K562 (cell line): ENCODE results near the gene PTPRE. TPM values are rescaled to one million over a fixed set of nuclear protein-coding genes. Genes with fewer than 3 reads are reported as not detected.

Experiments used
- ATAC-seq: fragments of 200-7000 bp; cut with Tn5 transposase; 3 replicates; pipeline ENCODE4 v1.9.1; 2020; ENCODE audit warnings: moderate library complexity
- BruUV-seq: library from RNA; stranded (reverse); fragments of 400-500 nt; replicated peaks from 2 replicates; lab custom pipeline; 2021; lab: Mats Ljungman, UMichigan
- CTCF ChIA-PET: fragments of 300-600 bp; formaldehyde crosslinking; extraction: SDS; loops from one replicate; lab custom pipeline; 2021; ENCODE audit warnings: low intra/inter-chr PET ratio; lab: Yijun Ruan, JAX
- POLR2A ChIA-PET: fragments of 300-600, 350-650 bp; sonication (Branson Sonifier 250); formaldehyde crosslinking; extraction: SDS; loops from one replicate; lab custom pipeline; 2021; ENCODE audit warnings: antibody characterized with exemption, inconsistent platforms; lab: Yijun Ruan, JAX
- DNase-seq, 4 experiments: peaks; one replicate each; pipeline versions ENCODE4 v3.0.0 to v3.0.0-alpha.2; 2011 to 2018; ENCODE audit warnings: low spot score in 3 of 4, mixed read lengths in 3 of 4; ENCODE audit errors: extremely low read depth in 1 of 4
- FAIRE-seq: peaks from 2 replicates; lab custom pipeline; 2011; peaks lifted over from hg19 to GRCh38; lab: Jason Lieb, UNC
- H2AFZ ChIP-seq: 2 replicates; pipeline ENCODE4 v1.6.0; 2011; ENCODE audit warnings: low read depth, low read length, control low read depth, inconsistent platforms
- H3K27ac ChIP-seq: fragments of 200-600 bp; 3 replicates; pipeline ENCODE4 v1.8.0; 2011; ENCODE audit warnings: low read depth, mild to moderate bottlenecking, control low read depth, inconsistent platforms, low read length, moderate library complexity, mixed read lengths; ENCODE audit errors: extremely low read depth
- H3K27me3 ChIP-seq, 2 experiments: fragments of 300-600 bp in 1 of 2; 2 replicates in 1 of 2; 3 replicates in 1 of 2; pipeline versions ENCODE4 v1.6.0 to v1.8.0; 2011; ENCODE audit warnings: inconsistent platforms in 2 of 2, low read length in 2 of 2, mild to moderate bottlenecking in 1 of 2, mixed read lengths in 1 of 2, moderate library complexity in 1 of 2; ENCODE audit not compliant: control insufficient read depth in 2 of 2, insufficient read depth in 2 of 2
- H3K36me3 ChIP-seq: fragments of 300-600 bp; 3 replicates; pipeline ENCODE4 v1.8.0; 2011; ENCODE audit warnings: mild to moderate bottlenecking, low read length, inconsistent platforms; ENCODE audit not compliant: control insufficient read depth, insufficient read depth
- H3K4me1 ChIP-seq, 2 experiments: fragments of 200-600 bp in 1 of 2; replicated peaks in 1 of 2; 2 replicates in 1 of 2; 3 replicates in 1 of 2; pipeline versions ENCODE4 v1.5.1 to v1.8.0; 2011; ENCODE audit warnings: inconsistent platforms in 2 of 2, low read length in 2 of 2, mild to moderate bottlenecking in 1 of 2, mixed read lengths in 1 of 2, moderate library complexity in 1 of 2; ENCODE audit not compliant: control insufficient read depth in 2 of 2, insufficient read depth in 2 of 2
- H3K4me2 ChIP-seq: 2 replicates; pipeline ENCODE4 v1.6.1; 2011; ENCODE audit warnings: low read length, control low read depth, inconsistent platforms, mixed read lengths; ENCODE audit not compliant: insufficient read depth
- H3K4me3 ChIP-seq: fragments of 200-600 bp; sonication (generic), shearing (Covaris generic); 2 replicates; pipeline ENCODE4 v1.5.1; 2016; ENCODE audit warnings: control low read depth, inconsistent platforms
- H3K79me2 ChIP-seq: fragments of 200-600 bp; 3 replicates; pipeline ENCODE4 v1.8.0; 2011; ENCODE audit warnings: low read length, inconsistent platforms; ENCODE audit not compliant: control insufficient read depth, insufficient read depth
- H3K9ac ChIP-seq, 2 experiments: 2 replicates each; pipeline versions ENCODE4 v1.6.0 to v1.6.1; 2011; ENCODE audit warnings: low read depth in 2 of 2, low read length in 2 of 2, control low read depth in 1 of 2, inconsistent platforms in 1 of 2, mild to moderate bottlenecking in 1 of 2, mixed read lengths in 1 of 2; ENCODE audit not compliant: insufficient read depth in 1 of 2
- H3K9me1 ChIP-seq: one replicate; pipeline ENCODE4 v1.6.0; 2011; ENCODE audit warnings: inconsistent platforms, mild to moderate bottlenecking, low read length, moderate library complexity; ENCODE audit not compliant: control insufficient read depth, insufficient read depth
- H3K9me3 ChIP-seq: replicated peaks from 2 replicates; pipeline ENCODE4 v1.5.1; 2011; ENCODE audit warnings: low read depth, low read length, inconsistent platforms; ENCODE audit not compliant: control insufficient read depth, insufficient read depth
- H4K20me1 ChIP-seq: replicated peaks from 2 replicates; pipeline ENCODE4 v1.6.1; 2011; ENCODE audit warnings: low read length, inconsistent platforms, mixed read lengths; ENCODE audit not compliant: control insufficient read depth, insufficient read depth
- ARNT ChIP-seq, 2 experiments: fragments of 450-650 bp; IDR thresholded peaks; 2 replicates each; pipeline ENCODE4 v1.6.1; 2016; ENCODE audit warnings: mild to moderate bottlenecking in 1 of 2
- BMI1 ChIP-seq: fragments of 150-350 bp; IDR thresholded peaks from 2 replicates; pipeline ENCODE4 v1.6.1; 2014; ENCODE audit warnings: low read length
- COPS2 ChIP-seq: fragments of 450-650 bp; conservative IDR thresholded peaks from 2 replicates; pipeline ENCODE4 v1.6.1; 2016; ENCODE audit warnings: mild to moderate bottlenecking, moderate library complexity
- ELF4 ChIP-seq: fragments of 450-650 bp; formaldehyde crosslinking; IDR thresholded peaks from 2 replicates; pipeline ENCODE4 v1.4.0; 2022; ENCODE audit warnings: missing genetic modification characterization
- ETV1 ChIP-seq: fragments of 450-650 bp; conservative IDR thresholded peaks from 2 replicates; pipeline ENCODE4 v1.6.1; 2016; ENCODE audit warnings: missing genetic modification characterization, control low read depth, low read depth, missing compliant biosample characterization
- KLF6 ChIP-seq: fragments of 250-450 bp; sonication (Bioruptor Pico); IDR thresholded peaks from 2 replicates; pipeline ENCODE4 v1.4.0; 2020; ENCODE audit warnings: mild to moderate bottlenecking, moderate library complexity, borderline replicate concordance
- MTA1 ChIP-seq: fragments of 450-650 bp; IDR thresholded peaks from 2 replicates; pipeline ENCODE4 v1.6.1; 2017; ENCODE audit warnings: borderline replicate concordance
- MTA3 ChIP-seq: fragments of 450-650 bp; formaldehyde crosslinking; IDR thresholded peaks from 2 replicates; pipeline ENCODE4 v1.6.1; 2017; ENCODE audit warnings: mild to moderate bottlenecking, borderline replicate concordance
- PCBP1 ChIP-seq: fragments of 200-400 bp; formaldehyde crosslinking; IDR thresholded peaks from 2 replicates; pipeline ENCODE4 v1.6.1; 2018; ENCODE audit warnings: mild to moderate bottlenecking, low read depth, low read length; ENCODE audit not compliant: poor library complexity, severe bottlenecking
- PKNOX1 ChIP-seq: fragments of 450-650 bp; IDR thresholded peaks from 2 replicates; pipeline ENCODE4 v1.6.1; 2016
- RAD21 ChIP-seq, 2 experiments: fragments of 250-450 bp in 1 of 2; fragments of 450-650 bp in 1 of 2; sonication (Bioruptor Pico) in 1 of 2; formaldehyde crosslinking in 1 of 2; IDR thresholded peaks in 1 of 2; conservative IDR thresholded peaks in 1 of 2; 2 replicates each; pipeline versions ENCODE4 v1.4.0 to v1.8.0; 2020 to 2022; ENCODE audit warnings: mild to moderate bottlenecking in 2 of 2, moderate library complexity in 1 of 2
- TRIM25 ChIP-seq: fragments of 450-650 bp; IDR thresholded peaks from 2 replicates; pipeline ENCODE4 v1.7.0; 2016; ENCODE audit warnings: borderline replicate concordance
- ZNF79 ChIP-seq: fragments of 250-450 bp; sonication (Bioruptor Pico); IDR thresholded peaks from 2 replicates; pipeline ENCODE4 v1.4.0; 2020; ENCODE audit warnings: low read depth, mild to moderate bottlenecking, moderate library complexity
- WGBS: fragments of 100-300 bp; shearing (Covaris generic); methylation state at CpG from one replicate; pipeline ENCODE4 v1.1.6; 2016; ENCODE audit warnings: low coverage, mixed read lengths; ENCODE audit not compliant: insufficient coverage; ENCODE audit errors: missing lambda C conversion rate; 5-methylcytosine and 5-hydroxymethylcytosine counted together
- in situ Hi-C: fragments of 300-500 bp; cut with MboI; formaldehyde crosslinking; loops from 4 replicates; pipeline ENCODE4 v1.15.0; 2018; ENCODE audit warnings: inconsistent platforms, mixed read lengths
- intact Hi-C: fragments of 100-400 bp; cut with micrococcal nuclease; formaldehyde crosslinking; loops from 2 replicates; pipeline ENCODE4 v1.14.2; 2022
- polyA plus RNA-seq, 8 experiments: library from polyadenylated mRNA; depleted of rRNA in 4 of 8; stranded (reverse) in 5 of 8; unstranded in 3 of 8; fragments of >200 nt; fragmentation: Nextera tagmentation in 2 of 8; fragmentation: Illumina TruSeq in 1 of 8; extraction: Ambion mirVana in 2 of 8; extraction: Trizol in 1 of 8; gene quantifications; 2 replicates each; pipeline versions ENCODE4 v1.2.1 to v1.2.3, GENCODE V29; 2011 to 2014; ENCODE audit warnings: inconsistent platforms in 1 of 8, missing spikeins in 1 of 8
- total RNA-seq, 7 experiments: library from RNA; depleted of rRNA in 6 of 7; stranded (reverse); fragments of >200 nt in 6 of 7; fragmentation: Illumina TruSeq in 2 of 7; extraction: Trizol in 2 of 7; gene quantifications; 2 replicates each; pipeline versions ENCODE4 v1.2.1 to v1.2.3, GENCODE V29; 2011 to 2021; ENCODE audit warnings: low replicate concordance in 1 of 7
- TF ChIP-seq, protein P1 (sequence below): sonication (generic); formaldehyde crosslinking; IDR thresholded peaks from 2 replicates; pipeline ENCODE4 v1.8.1; 2023; ENCODE audit warnings: mild to moderate bottlenecking, missing genetic modification reagents
- TF ChIP-seq, protein P2 (sequence below): fragments of 250-450 bp; sonication (Bioruptor Pico); IDR thresholded peaks from 2 replicates; pipeline ENCODE4 v1.5.0; 2021; ENCODE audit warnings: mild to moderate bottlenecking, borderline replicate concordance

PTPRE gene
- total and polyA plus RNA-seq, 9 of the 15 experiments (the other 6 are each of a cell fraction or from before 2014, with no cell fraction given), result 0.01 to 0.13 (median 0.04) TPM; not detected in 4

GRCh38 chr10:128024426-128024825 lies 117.5 kb downstream of the PTPRE start (continued):
- TF ChIP-seq ETV1 (tag) (no peak), KLF6 (CRISPR knock-in tag) (no peak), COPS2 (no peak), PCBP1 (no peak)
- TF ChIP-seq, protein P1, sequence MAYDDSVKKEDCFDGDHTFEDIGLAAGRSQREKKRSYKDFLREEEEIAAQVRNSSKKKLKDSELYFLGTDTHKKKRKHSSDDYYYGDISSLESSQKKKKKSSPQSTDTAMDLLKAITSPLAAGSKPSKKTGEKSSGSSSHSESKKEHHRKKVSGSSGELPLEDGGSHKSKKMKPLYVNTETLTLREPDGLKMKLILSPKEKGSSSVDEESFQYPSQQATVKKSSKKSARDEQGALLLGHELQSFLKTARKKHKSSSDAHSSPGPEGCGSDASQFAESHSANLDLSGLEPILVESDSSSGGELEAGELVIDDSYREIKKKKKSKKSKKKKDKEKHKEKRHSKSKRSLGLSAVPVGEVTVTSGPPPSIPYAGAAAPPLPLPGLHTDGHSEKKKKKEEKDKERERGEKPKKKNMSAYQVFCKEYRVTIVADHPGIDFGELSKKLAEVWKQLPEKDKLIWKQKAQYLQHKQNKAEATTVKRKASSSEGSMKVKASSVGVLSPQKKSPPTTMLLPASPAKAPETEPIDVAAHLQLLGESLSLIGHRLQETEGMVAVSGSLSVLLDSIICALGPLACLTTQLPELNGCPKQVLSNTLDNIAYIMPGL, result no peak
- TF ChIP-seq, all 486 proteins: peak for 0

DNA sequence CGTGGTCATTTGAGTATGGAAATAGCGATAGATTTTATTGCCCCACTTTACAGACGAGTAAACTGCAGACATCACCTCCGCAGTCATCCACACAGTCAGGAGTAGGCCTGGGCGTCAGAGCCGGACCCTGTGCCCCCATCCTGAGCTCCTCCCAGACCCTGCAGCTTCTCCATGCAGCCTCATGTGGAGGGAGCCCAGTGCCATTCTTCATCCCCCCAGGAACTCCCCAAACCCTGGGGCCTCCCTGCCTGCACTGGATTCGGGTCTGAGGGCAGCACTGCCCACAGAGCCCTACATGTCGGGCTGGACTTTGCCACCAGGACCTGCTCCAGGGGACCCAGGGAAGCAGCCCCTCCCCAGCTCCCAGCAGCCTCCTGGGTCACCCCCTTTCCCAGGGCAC lies 118.5 kb downstream of the PTPRE start:
- no peaks in the 10 kb centered on the region for H3K9me3 ChIP-seq
- FAIRE-seq (no peak), DNase-seq (no peak), ATAC-seq (no peak)
- no TSS peak for BruUV-seq
- H3K36me3 ChIP-seq, result no peaks in the 10 kb centered on the region
- no peak overlapping the region for H3K9ac ChIP-seq
- CTCF ChIA-PET, result no interaction called here
- H3K4me3 ChIP-seq, result no peak overlapping the region
- in situ Hi-C loops (no loop called here), intact Hi-C loops (no loop called here)
- no peaks in the 10 kb centered on the region for H3K79me2 ChIP-seq
- H2AFZ ChIP-seq, result no peak overlapping the region
- peaks cover 2 to 39% of the 10 kb centered on the region in 2 experiments; a peak in 3 of 5 replicates for H3K27me3 ChIP-seq
- H3K9me1 ChIP-seq, result no peaks in the 10 kb centered on the region
- no peak overlapping the region for H3K4me2 ChIP-seq
- no peaks in the 10 kb centered on the region for H4K20me1 ChIP-seq
- POLR2A ChIA-PET, result no interaction called here
- no peaks in the 10 kb centered on the region for H3K4me1 ChIP-seq
- H3K27ac ChIP-seq, result no peak overlapping the region
- 0% methylated on average over 8 of the region's 8 CpGs for WGBS
- TF ChIP-seq PKNOX1, result no peak
- TF ChIP-seq ARNT (IDR thresholded peaks at IDR 0.05), result no peak
- TF ChIP-seq BMI1, result no peak
- TF ChIP-seq ZNF79 (CRISPR knock-in tag), result no peak
- TF ChIP-seq MTA1, result no peak
- no peak for TF ChIP-seq TRIM25
- TF ChIP-seq MTA3, result no peak
- TF ChIP-seq ELF4 (CRISPR knock-in tag), result no peak
- TF ChIP-seq RAD21 (CRISPR knock-in tag; conservative IDR thresholded peaks at IDR 0.05 in 1 of 2, IDR thresholded peaks at IDR 0.05 in 1 of 2), result no peak
- TF ChIP-seq, protein P2, sequence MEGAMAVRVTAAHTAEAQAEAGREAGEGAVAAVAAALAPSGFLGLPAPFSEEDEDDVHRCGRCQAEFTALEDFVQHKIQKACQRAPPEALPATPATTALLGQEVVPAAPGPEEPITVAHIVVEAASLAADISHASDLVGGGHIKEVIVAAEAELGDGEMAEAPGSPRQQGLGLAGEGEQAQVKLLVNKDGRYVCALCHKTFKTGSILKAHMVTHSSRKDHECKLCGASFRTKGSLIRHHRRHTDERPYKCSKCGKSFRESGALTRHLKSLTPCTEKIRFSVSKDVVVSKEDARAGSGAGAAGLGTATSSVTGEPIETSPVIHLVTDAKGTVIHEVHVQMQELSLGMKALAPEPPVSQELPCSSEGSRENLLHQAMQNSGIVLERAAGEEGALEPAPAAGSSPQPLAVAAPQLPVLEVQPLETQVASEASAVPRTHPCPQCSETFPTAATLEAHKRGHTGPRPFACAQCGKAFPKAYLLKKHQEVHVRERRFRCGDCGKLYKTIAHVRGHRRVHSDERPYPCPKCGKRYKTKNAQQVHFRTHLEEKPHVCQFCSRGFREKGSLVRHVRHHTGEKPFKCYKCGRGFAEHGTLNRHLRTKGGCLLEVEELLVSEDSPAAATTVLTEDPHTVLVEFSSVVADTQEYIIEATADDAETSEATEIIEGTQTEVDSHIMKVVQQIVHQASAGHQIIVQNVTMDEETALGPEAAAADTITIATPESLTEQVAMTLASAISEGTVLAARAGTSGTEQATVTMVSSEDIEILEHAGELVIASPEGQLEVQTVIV (CRISPR knock-in tag), result no peak
